SK-N-SH (cell line): ENCODE results near the gene HPCA. TPM values are rescaled to one million over a fixed set of nuclear protein-coding genes. Genes with fewer than 3 reads are reported as not detected.

Source experiments
- CTCF ChIA-PET: fragments of 300-600, 350-600 bp; formaldehyde crosslinking; extraction: SDS; loops from one replicate; lab custom pipeline; 2021; lab: Yijun Ruan, JAX
- POLR2A ChIA-PET: fragments of 350-600 bp; sonication (Branson Sonifier 250); formaldehyde crosslinking; extraction: SDS; loops from one replicate; lab custom pipeline; 2020; ENCODE audit warnings: antibody characterized with exemption, inconsistent platforms; lab: Yijun Ruan, JAX
- DNase-seq: peaks from one replicate; pipeline ENCODE4 v3.0.0; 2012
- H2AFZ ChIP-seq: fragments of 200-600 bp; sonication (generic); 2 replicates; pipeline ENCODE4 v1.8.1; 2016; ENCODE audit warnings: antibody characterized with exemption, mild to moderate bottlenecking, low read depth
- H3F3A ChIP-seq: fragments of 200-600 bp; sonication (generic); replicated peaks from 2 replicates; pipeline ENCODE3; 2016; ENCODE audit warnings: antibody characterized with exemption, mild to moderate bottlenecking; ENCODE audit not compliant: insufficient read depth
- H3K27ac ChIP-seq, 2 experiments: fragments of 200-500 bp in 1 of 2; fragments of 200-600 bp in 1 of 2; sonication (Bioruptor generic) in 1 of 2; sonication (generic), shearing (Covaris generic) in 1 of 2; 2 replicates each; pipeline versions ENCODE4 v1.5.1 to v1.6.1; 2014 to 2016; ENCODE audit warnings: low read depth in 2 of 2, inconsistent platforms in 1 of 2, low read length in 1 of 2, mild to moderate bottlenecking in 1 of 2, mixed read lengths in 1 of 2
- H3K27me3 ChIP-seq: fragments of 200-600 bp; sonication (generic), shearing (Covaris generic); 2 replicates; pipeline ENCODE4 v1.6.1; 2016; ENCODE audit warnings: mixed run types; ENCODE audit not compliant: insufficient read depth
- H3K36me3 ChIP-seq, 2 experiments: fragments of 200-500 bp in 1 of 2; fragments of 200-600 bp in 1 of 2; sonication (Bioruptor generic) in 1 of 2; sonication (generic) in 1 of 2; replicated peaks in 1 of 2; 2 replicates each; pipeline versions ENCODE3 to v1.5.1; 2014 to 2016; ENCODE audit warnings: low read length in 1 of 2, mild to moderate bottlenecking in 1 of 2; ENCODE audit not compliant: insufficient read depth in 2 of 2, control insufficient read depth in 1 of 2
- H3K4me1 ChIP-seq, 2 experiments: fragments of 200-500 bp in 1 of 2; fragments of 200-600 bp in 1 of 2; sonication (Bioruptor generic) in 1 of 2; sonication (generic), shearing (Covaris generic) in 1 of 2; 2 replicates each; pipeline versions ENCODE4 v1.5.1 to v1.6.1; 2014 to 2016; ENCODE audit warnings: low read depth in 1 of 2, low read length in 1 of 2, mixed run types in 1 of 2; ENCODE audit not compliant: insufficient read depth in 2 of 2, control insufficient read depth in 1 of 2
- H3K4me2 ChIP-seq: fragments of 200-600 bp; sonication (generic), shearing (Covaris generic); 2 replicates; pipeline ENCODE4 v1.6.1; 2017; ENCODE audit warnings: mixed run types
- H3K4me3 ChIP-seq, 2 experiments: fragments of 200-500 bp in 1 of 2; fragments of 200-600 bp in 1 of 2; sonication (Bioruptor generic) in 1 of 2; sonication (generic), shearing (Covaris generic) in 1 of 2; 2 replicates each; pipeline versions ENCODE4 v1.5.1 to v1.8.1; 2014 to 2016; ENCODE audit warnings: low read depth in 2 of 2, inconsistent platforms in 1 of 2, low read length in 1 of 2, mild to moderate bottlenecking in 1 of 2, mixed read lengths in 1 of 2, moderate library complexity in 1 of 2
- H3K79me2 ChIP-seq: fragments of 200-600 bp; sonication (generic); 2 replicates; pipeline ENCODE4 v1.8.1; 2017; ENCODE audit warnings: mild to moderate bottlenecking; ENCODE audit not compliant: insufficient read depth
- H3K9ac ChIP-seq: fragments of 200-600 bp; sonication (generic); 2 replicates; pipeline ENCODE4 v1.6.1; 2017; ENCODE audit warnings: mixed run types
- H3K9me2 ChIP-seq: fragments of 200-600 bp; sonication (generic); 2 replicates; pipeline ENCODE4 v1.6.1; 2017; ENCODE audit warnings: mixed run types
- H3K9me3 ChIP-seq: fragments of 200-600 bp; sonication (generic); 2 replicates; pipeline ENCODE4 v1.6.1; 2017; ENCODE audit warnings: mixed run types, mild to moderate bottlenecking, moderate library complexity
- H4K20me1 ChIP-seq: fragments of 200-600 bp; sonication (generic); 2 replicates; pipeline ENCODE4 v1.6.1; 2017; ENCODE audit warnings: mild to moderate bottlenecking, mixed run types; ENCODE audit not compliant: insufficient read depth
- ELF1 ChIP-seq: IDR thresholded peaks from 2 replicates; pipeline ENCODE4 v1.4.0; 2012
- EP300 ChIP-seq, 2 experiments: IDR thresholded peaks; 2 replicates each; pipeline versions ENCODE4 v1.4.0 to v1.6.1; 2012; ENCODE audit warnings: borderline replicate concordance in 1 of 2, low read depth in 1 of 2, low read length in 1 of 2
- FOSL2 ChIP-seq: IDR thresholded peaks from 2 replicates; pipeline ENCODE4 v1.4.0; 2012; ENCODE audit warnings: low read depth, mild to moderate bottlenecking, moderate library complexity, borderline replicate concordance
- FOXJ3 ChIP-seq: sonication (generic); formaldehyde crosslinking; IDR thresholded peaks from 2 replicates; pipeline ENCODE4 v1.5.1; 2020; ENCODE audit warnings: mild to moderate bottlenecking, missing genetic modification reagents
- GATA2 ChIP-seq: sonication (generic); formaldehyde crosslinking; IDR thresholded peaks from 2 replicates; pipeline ENCODE4 v1.5.0; 2020; ENCODE audit warnings: mild to moderate bottlenecking, missing genetic modification reagents
- JUND ChIP-seq: IDR thresholded peaks from 2 replicates; pipeline ENCODE4 v1.4.0; 2012
- MEF2A ChIP-seq: IDR thresholded peaks from 2 replicates; pipeline ENCODE4 v1.4.0; 2012; ENCODE audit warnings: low read depth, borderline replicate concordance
- MXI1 ChIP-seq: IDR thresholded peaks from 2 replicates; pipeline ENCODE4 v1.6.1; 2012; ENCODE audit warnings: mild to moderate bottlenecking, low read depth, low read length, improper control_type of control experiment
- NFIC ChIP-seq: IDR thresholded peaks from 2 replicates; pipeline ENCODE4 v1.4.0; 2012; ENCODE audit warnings: borderline replicate concordance
- NRF1 ChIP-seq: IDR thresholded peaks from 2 replicates; pipeline ENCODE4 v1.6.1; 2012; ENCODE audit warnings: low read depth, mild to moderate bottlenecking, low read length
- POLR2AphosphoS5 ChIP-seq: IDR thresholded peaks from 2 replicates; pipeline ENCODE4 v1.6.1; 2012; ENCODE audit warnings: low read depth, low read length
- RXRA ChIP-seq: IDR thresholded peaks from 2 replicates; pipeline ENCODE4 v1.4.0; 2012; ENCODE audit warnings: low read depth, mild to moderate bottlenecking, borderline replicate concordance
- SMC3 ChIP-seq: IDR thresholded peaks from 2 replicates; pipeline ENCODE4 v1.6.1; 2012; ENCODE audit warnings: low read depth, low read length, improper control_type of control experiment
- TAF1 ChIP-seq: IDR thresholded peaks from 2 replicates; pipeline ENCODE4 v1.6.1; 2012; ENCODE audit warnings: low read depth, mild to moderate bottlenecking, low read length, moderate library complexity, borderline replicate concordance
- YY1 ChIP-seq: IDR thresholded peaks from 2 replicates; pipeline ENCODE4 v1.4.0; 2012; ENCODE audit warnings: low read depth, mild to moderate bottlenecking
- WGBS: methylation state at CpG from one replicate; pipeline ENCODE4 v1.1.6; 2017; ENCODE audit warnings: low lambda C conversion rate; 5-methylcytosine and 5-hydroxymethylcytosine counted together
- polyA plus RNA-seq, 3 experiments: library from polyadenylated mRNA; depleted of rRNA; stranded (reverse); fragments of >200 nt; gene quantifications; 2 replicates each; pipeline ENCODE4 v1.2.3, GENCODE V29; 2012
- TF ChIP-seq, protein P1 (sequence below): IDR thresholded peaks from 2 replicates; pipeline ENCODE4 v1.6.1; 2012; ENCODE audit warnings: mild to moderate bottlenecking, low read depth, low read length, moderate library complexity
- TF ChIP-seq, protein P2 (sequence below): IDR thresholded peaks from 2 replicates; pipeline ENCODE4 v1.4.0; 2012; ENCODE audit warnings: low read depth
- TF ChIP-seq, protein P3 (sequence below): IDR thresholded peaks from 2 replicates; pipeline ENCODE4 v1.4.0; 2012; ENCODE audit warnings: low read depth, borderline replicate concordance
- TF ChIP-seq, protein P4 (sequence below): fragments of 150-350 bp; IDR thresholded peaks from 2 replicates; pipeline ENCODE4 v1.6.1; 2017; ENCODE audit warnings: antibody characterized with exemption, low read length, low read depth, borderline replicate concordance

HPCA gene
- polyA plus RNA-seq, 1 of the 3 experiments (the other 2 are of a cell fraction): not detected

DNA sequence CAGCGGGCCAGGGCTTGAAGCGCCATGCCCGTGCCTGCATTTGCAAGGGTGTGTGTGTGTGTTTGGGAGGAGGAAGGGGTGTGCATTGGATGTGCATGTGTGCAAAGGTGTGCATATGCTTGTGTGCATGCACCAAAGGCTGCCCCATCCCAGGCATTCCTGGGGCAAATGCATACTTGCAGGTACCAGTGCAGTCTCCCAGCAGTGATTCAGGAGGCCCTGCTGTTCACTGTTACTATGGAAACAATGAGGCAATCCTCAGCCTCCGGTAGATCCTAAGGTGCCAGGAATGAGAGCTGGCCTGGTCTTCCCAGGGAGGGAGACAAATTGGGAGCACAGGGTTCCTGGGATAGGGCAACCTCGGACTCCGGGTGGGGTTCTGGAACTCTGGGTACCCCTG, 8.1 kb upstream of the HPCA start:
- no peak overlapping the region for H3K9ac ChIP-seq

DNA sequence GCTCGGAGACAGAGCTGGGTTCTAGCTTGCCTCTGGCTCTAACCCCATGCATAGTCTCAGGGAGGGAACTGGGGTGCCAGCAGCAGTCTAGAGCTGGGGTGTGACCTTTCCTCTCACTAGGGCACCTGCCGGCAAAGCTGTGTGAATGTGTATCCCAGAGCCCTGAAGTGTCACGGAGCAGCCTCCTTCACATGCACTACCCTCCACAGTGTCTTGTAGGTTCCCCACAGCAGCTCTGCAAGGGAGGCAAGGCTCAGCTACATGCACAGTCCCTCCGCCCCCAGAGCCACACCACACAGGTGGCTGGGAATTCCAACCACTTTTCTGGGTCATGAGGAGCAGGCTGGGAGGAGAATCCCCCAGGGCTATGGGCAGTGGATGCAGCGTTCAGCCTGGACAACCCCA, 7.7 kb upstream of the HPCA start:
- Histone ChIP-seq H4K20me1 (no peaks in the 10 kb centered on the region), H3F3A (peaks cover 4% of the 10 kb centered on the region), H3K4me1 (peaks cover 0 to 17% of the 10 kb centered on the region in 2 experiments; a peak in 1 of 4 replicates), H3K27me3 (no peaks in the 10 kb centered on the region), H3K36me3 (no peaks in the 10 kb centered on the region), H3K9me3 (no peaks in the 10 kb centered on the region), H3K4me3 (no peak overlapping the region), H2AFZ (no peak overlapping the region), H3K4me2 (no peak overlapping the region), H3K9me2 (no peaks in the 10 kb centered on the region), H3K27ac (no peak overlapping the region), H3K9ac (no peak overlapping the region), H3K79me2 (no peaks in the 10 kb centered on the region)
- DNase-seq: no peak
- CTCF ChIA-PET: interaction anchor here (0.8 to 4.6 kb wide), 6 partner anchors 8 to 207 kb away, joined by 3 to 37 read pairs (median 4); partner anchors contain the start of gene HPCA
- TF ChIP-seq FOSL2 (no peak), GATA2 (CRISPR knock-in tag) (no peak), NRF1 (no peak), TAF1 (no peak), MXI1 (no peak), SMC3 (no peak), MEF2A (no peak), YY1 (no peak), JUND (no peak), EP300 (IDR thresholded peaks at IDR 0.05; ENCODE audit: borderline replicate concordance in 1 of 2, low read depth in 1 of 2, low read length in 1 of 2) (no peak), RXRA (no peak), ELF1 (no peak)
- TF ChIP-seq, protein P1, sequence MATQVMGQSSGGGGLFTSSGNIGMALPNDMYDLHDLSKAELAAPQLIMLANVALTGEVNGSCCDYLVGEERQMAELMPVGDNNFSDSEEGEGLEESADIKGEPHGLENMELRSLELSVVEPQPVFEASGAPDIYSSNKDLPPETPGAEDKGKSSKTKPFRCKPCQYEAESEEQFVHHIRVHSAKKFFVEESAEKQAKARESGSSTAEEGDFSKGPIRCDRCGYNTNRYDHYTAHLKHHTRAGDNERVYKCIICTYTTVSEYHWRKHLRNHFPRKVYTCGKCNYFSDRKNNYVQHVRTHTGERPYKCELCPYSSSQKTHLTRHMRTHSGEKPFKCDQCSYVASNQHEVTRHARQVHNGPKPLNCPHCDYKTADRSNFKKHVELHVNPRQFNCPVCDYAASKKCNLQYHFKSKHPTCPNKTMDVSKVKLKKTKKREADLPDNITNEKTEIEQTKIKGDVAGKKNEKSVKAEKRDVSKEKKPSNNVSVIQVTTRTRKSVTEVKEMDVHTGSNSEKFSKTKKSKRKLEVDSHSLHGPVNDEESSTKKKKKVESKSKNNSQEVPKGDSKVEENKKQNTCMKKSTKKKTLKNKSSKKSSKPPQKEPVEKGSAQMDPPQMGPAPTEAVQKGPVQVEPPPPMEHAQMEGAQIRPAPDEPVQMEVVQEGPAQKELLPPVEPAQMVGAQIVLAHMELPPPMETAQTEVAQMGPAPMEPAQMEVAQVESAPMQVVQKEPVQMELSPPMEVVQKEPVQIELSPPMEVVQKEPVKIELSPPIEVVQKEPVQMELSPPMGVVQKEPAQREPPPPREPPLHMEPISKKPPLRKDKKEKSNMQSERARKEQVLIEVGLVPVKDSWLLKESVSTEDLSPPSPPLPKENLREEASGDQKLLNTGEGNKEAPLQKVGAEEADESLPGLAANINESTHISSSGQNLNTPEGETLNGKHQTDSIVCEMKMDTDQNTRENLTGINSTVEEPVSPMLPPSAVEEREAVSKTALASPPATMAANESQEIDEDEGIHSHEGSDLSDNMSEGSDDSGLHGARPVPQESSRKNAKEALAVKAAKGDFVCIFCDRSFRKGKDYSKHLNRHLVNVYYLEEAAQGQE: no peak
- TF ChIP-seq, protein P2, sequence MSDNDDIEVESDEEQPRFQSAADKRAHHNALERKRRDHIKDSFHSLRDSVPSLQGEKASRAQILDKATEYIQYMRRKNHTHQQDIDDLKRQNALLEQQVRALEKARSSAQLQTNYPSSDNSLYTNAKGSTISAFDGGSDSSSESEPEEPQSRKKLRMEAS: no peak
- POLR2A ChIA-PET: no interaction called here
- 70% methylated on average over 2 of the region's 5 CpGs for WGBS

More for the DNA sequence above, 8.1 kb upstream of the HPCA start:
- no peak overlapping the region for H3K4me3 ChIP-seq
- no peak overlapping the region for H3K4me2 ChIP-seq
- no peak overlapping the region for H2AFZ ChIP-seq
- ChIA-PET CTCF (interaction anchor here (0.8 to 4.6 kb wide), 7 partner anchors 8 to 238 kb away, joined by 3 to 37 read pairs (median 4); partner anchors contain the start of gene HPCA), POLR2A (no interaction called here)
- H4K20me1 ChIP-seq: no peaks in the 10 kb centered on the region
- H3K79me2 ChIP-seq: no peaks in the 10 kb centered on the region
- H3K9me2 ChIP-seq: no peaks in the 10 kb centered on the region
- H3K9me3 ChIP-seq: no peaks in the 10 kb centered on the region
- no peak for DNase-seq
- WGBS: 54% methylated on average over 2 of the region's 6 CpGs
- no peak overlapping the region for H3K27ac ChIP-seq
- no peaks in the 10 kb centered on the region for H3K27me3 ChIP-seq
- TF ChIP-seq, protein P3, sequence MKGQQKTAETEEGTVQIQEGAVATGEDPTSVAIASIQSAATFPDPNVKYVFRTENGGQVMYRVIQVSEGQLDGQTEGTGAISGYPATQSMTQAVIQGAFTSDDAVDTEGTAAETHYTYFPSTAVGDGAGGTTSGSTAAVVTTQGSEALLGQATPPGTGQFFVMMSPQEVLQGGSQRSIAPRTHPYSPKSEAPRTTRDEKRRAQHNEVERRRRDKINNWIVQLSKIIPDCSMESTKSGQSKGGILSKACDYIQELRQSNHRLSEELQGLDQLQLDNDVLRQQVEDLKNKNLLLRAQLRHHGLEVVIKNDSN: no peak
- TF ChIP-seq, protein P4, sequence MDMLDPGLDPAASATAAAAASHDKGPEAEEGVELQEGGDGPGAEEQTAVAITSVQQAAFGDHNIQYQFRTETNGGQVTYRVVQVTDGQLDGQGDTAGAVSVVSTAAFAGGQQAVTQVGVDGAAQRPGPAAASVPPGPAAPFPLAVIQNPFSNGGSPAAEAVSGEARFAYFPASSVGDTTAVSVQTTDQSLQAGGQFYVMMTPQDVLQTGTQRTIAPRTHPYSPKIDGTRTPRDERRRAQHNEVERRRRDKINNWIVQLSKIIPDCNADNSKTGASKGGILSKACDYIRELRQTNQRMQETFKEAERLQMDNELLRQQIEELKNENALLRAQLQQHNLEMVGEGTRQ: no peak
- TF ChIP-seq SMC3: no peak
- no peak for TF ChIP-seq NFIC
- TF ChIP-seq NRF1: no peak
- TF ChIP-seq FOXJ3 (CRISPR knock-in tag): no peak
- no peak for TF ChIP-seq POLR2AphosphoS5
- H3K36me3 ChIP-seq: no peaks in the 10 kb centered on the region
- peaks cover 0 to 17% of the 10 kb centered on the region in 2 experiments; a peak in 1 of 4 replicates for H3K4me1 ChIP-seq
- H3F3A ChIP-seq: peaks cover 4% of the 10 kb centered on the region
